Endothelial cell of umbilical vein (primary cell): ENCODE measurements around the gene GRK4. TPM values are rescaled to one million over a fixed set of nuclear protein-coding genes. Genes with fewer than 3 reads are reported as not detected.

Source experiments
- BruUV-seq: library from RNA; stranded (reverse); fragments of 400-500 nt; replicated peaks from 2 replicates; lab custom pipeline; 2021; lab: Mats Ljungman, UMichigan
- CTCF ChIA-PET: fragments of 300-600, 350-600 bp; sonication (Branson Sonifier 250); formaldehyde crosslinking; loops from one replicate; lab custom pipeline; 2021; ENCODE audit warnings: antibody characterized with exemption, inconsistent platforms; lab: Charles Lee
- POLR2A ChIA-PET: fragments of 300-600, 350-600 bp; sonication (Branson Sonifier 250); formaldehyde crosslinking; loops from one replicate; lab custom pipeline; 2021; ENCODE audit warnings: antibody characterized with exemption, inconsistent platforms; lab: Charles Lee
- DNase-seq: peaks from one replicate; pipeline ENCODE4 v3.0.0-alpha.2; 2011; ENCODE audit warnings: low read depth, low spot score
- FAIRE-seq: peaks from 2 replicates; lab custom pipeline; 2011; peaks lifted over from hg19 to GRCh38; lab: Jason Lieb, UNC
- H2AFZ ChIP-seq: 2 replicates; pipeline ENCODE4 v1.6.0; 2012; ENCODE audit warnings: low read depth, low read length, control low read depth, inconsistent platforms
- H3K27ac ChIP-seq: 2 replicates; pipeline ENCODE4 v1.5.1; 2011; ENCODE audit warnings: low read depth, mild to moderate bottlenecking, control low read depth, low read length, moderate library complexity; ENCODE audit not compliant: insufficient read depth
- H3K27me3 ChIP-seq, 2 experiments: 2 replicates each; pipeline versions ENCODE4 v1.6.0 to v1.6.1; 2011; ENCODE audit warnings: low read length in 2 of 2, mixed read lengths in 1 of 2; ENCODE audit not compliant: control insufficient read depth in 2 of 2, insufficient read depth in 2 of 2
- H3K36me3 ChIP-seq, 2 experiments: 2 replicates in 1 of 2; 3 replicates in 1 of 2; pipeline ENCODE4 v1.5.1; 2011; ENCODE audit warnings: low read length in 2 of 2, mild to moderate bottlenecking in 1 of 2, moderate library complexity in 1 of 2; ENCODE audit not compliant: control insufficient read depth in 2 of 2, insufficient read depth in 2 of 2; ENCODE audit errors: extremely low read depth in 1 of 2
- H3K4me1 ChIP-seq: 3 replicates; pipeline ENCODE4 v1.5.1; 2011; ENCODE audit warnings: mild to moderate bottlenecking, low read length; ENCODE audit not compliant: control insufficient read depth, insufficient read depth; ENCODE audit errors: extremely low read depth
- H3K4me2 ChIP-seq: 2 replicates; pipeline ENCODE4 v1.6.1; 2011; ENCODE audit warnings: low read length, control low read depth, mixed read lengths; ENCODE audit not compliant: insufficient read depth
- H3K4me3 ChIP-seq, 3 experiments: fragments of 200-600 bp in 1 of 3; sonication (generic), shearing (Covaris generic) in 1 of 3; replicated peaks in 1 of 3; 2 replicates each; pipeline ENCODE4 v1.5.1; 2011 to 2016; ENCODE audit warnings: control low read depth in 3 of 3, low read length in 3 of 3, mild to moderate bottlenecking in 2 of 3, inconsistent platforms in 1 of 3, low read depth in 1 of 3, moderate library complexity in 1 of 3; ENCODE audit not compliant: insufficient read depth in 1 of 3
- H3K79me2 ChIP-seq: 2 replicates; pipeline ENCODE4 v1.6.0; 2012; ENCODE audit warnings: low read length, inconsistent platforms; ENCODE audit not compliant: control insufficient read depth, insufficient read depth
- H3K9ac ChIP-seq: replicated peaks from 2 replicates; pipeline ENCODE3; 2011; ENCODE audit warnings: low read length, control low read depth; ENCODE audit not compliant: insufficient read depth; ENCODE audit errors: extremely low read depth
- H3K9me1 ChIP-seq: replicated peaks from 3 replicates; pipeline ENCODE4 v1.6.0; 2011; ENCODE audit warnings: mild to moderate bottlenecking, low read length; ENCODE audit not compliant: control insufficient read depth, insufficient read depth; ENCODE audit errors: extremely low read depth
- H3K9me3 ChIP-seq: replicated peaks from 2 replicates; pipeline ENCODE4 v1.5.1; 2012; ENCODE audit warnings: low read length, inconsistent platforms; ENCODE audit not compliant: control insufficient read depth, insufficient read depth
- H4K20me1 ChIP-seq: replicated peaks from 2 replicates; pipeline ENCODE3; 2011; ENCODE audit warnings: mild to moderate bottlenecking, low read length; ENCODE audit not compliant: control insufficient read depth, insufficient read depth; ENCODE audit errors: extremely low read depth
- EZH2 ChIP-seq: IDR thresholded peaks from 2 replicates; pipeline ENCODE4 v1.6.1; 2012; ENCODE audit warnings: borderline replicate concordance, low read depth, mild to moderate bottlenecking, moderate library complexity, low read length, inconsistent platforms; ENCODE audit not compliant: severe bottlenecking
- FOS ChIP-seq: IDR thresholded peaks from 2 replicates; pipeline ENCODE4 v1.6.1; 2011; ENCODE audit warnings: mild to moderate bottlenecking, low read length, moderate library complexity, borderline replicate concordance; ENCODE audit not compliant: insufficient read depth
- GATA2 ChIP-seq: IDR thresholded peaks from 2 replicates; pipeline ENCODE4 v1.7.0; 2011; ENCODE audit warnings: low read depth, mild to moderate bottlenecking, moderate library complexity, mixed read lengths, low read length; ENCODE audit not compliant: insufficient read length, insufficient read depth
- JUN ChIP-seq: IDR thresholded peaks from 2 replicates; pipeline ENCODE4 v1.6.1; 2011; ENCODE audit warnings: borderline replicate concordance, low read depth; ENCODE audit not compliant: insufficient read length, insufficient read depth
- MYC ChIP-seq: IDR thresholded peaks from one replicate; pipeline ENCODE4 v1.6.1; 2011; ENCODE audit warnings: mild to moderate bottlenecking, low read depth, low read length
- POLR2A ChIP-seq: IDR thresholded peaks from 2 replicates; pipeline ENCODE4 v1.6.1; 2012; ENCODE audit warnings: low read depth, mild to moderate bottlenecking, control low read depth, low read length
- POLR2AphosphoS5 ChIP-seq: IDR thresholded peaks from 2 replicates; pipeline ENCODE4 v1.6.1; 2012; ENCODE audit warnings: low read depth, mild to moderate bottlenecking, control low read depth, low read length, moderate library complexity; ENCODE audit not compliant: insufficient read depth
- dilution Hi-C: fragments of 300-500 bp; cut with MboI; formaldehyde crosslinking; loops from one replicate; pipeline ENCODE4 v1.15.0; 2019; ENCODE audit warnings: low sequenced_read_pairs; ENCODE audit not compliant: extremely low pct_ligation_motif_present
- intact Hi-C: fragments of 100-400 bp; cut with micrococcal nuclease; formaldehyde crosslinking; loops from one replicate; pipeline ENCODE4 v1.10.0; 2022
- polyA plus RNA-seq, 4 experiments: library from polyadenylated mRNA; depleted of rRNA in 3 of 4; stranded (reverse) in 3 of 4; unstranded in 1 of 4; fragments of >200 nt; gene quantifications; 2 replicates each; pipeline versions ENCODE4 v1.2.1 to v1.2.3, GENCODE V29; 2011 to 2012; ENCODE audit warnings: missing spikeins in 1 of 4
- total RNA-seq: library from RNA; stranded (reverse); gene quantifications from 2 replicates; pipeline ENCODE4 v1.2.3, GENCODE V29; 2021
- TF ChIP-seq, protein P1 (sequence below): IDR thresholded peaks from 2 replicates; pipeline ENCODE4 v1.6.1; 2011; ENCODE audit not compliant: insufficient read depth, insufficient read length
- TF ChIP-seq, protein P2 (sequence below), 2 donors: IDR thresholded peaks; 1 replicate in 1 of 2; 2 replicates in 1 of 2; pipeline ENCODE4 v1.5.1; 2011; ENCODE audit warnings: low read length in 2 of 2, mild to moderate bottlenecking in 2 of 2, moderate library complexity in 2 of 2, control low read depth in 1 of 2, inconsistent platforms in 1 of 2, low read depth in 1 of 2; ENCODE audit not compliant: insufficient read depth in 1 of 2; ENCODE audit errors: extremely low read depth in 1 of 2

GRK4 gene
- total and polyA plus RNA-seq, 2 donors (not counting 3 experiments of a cell fraction or from before 2014, with no cell fraction given) = 3.1 to 6.3 TPM

DNA sequence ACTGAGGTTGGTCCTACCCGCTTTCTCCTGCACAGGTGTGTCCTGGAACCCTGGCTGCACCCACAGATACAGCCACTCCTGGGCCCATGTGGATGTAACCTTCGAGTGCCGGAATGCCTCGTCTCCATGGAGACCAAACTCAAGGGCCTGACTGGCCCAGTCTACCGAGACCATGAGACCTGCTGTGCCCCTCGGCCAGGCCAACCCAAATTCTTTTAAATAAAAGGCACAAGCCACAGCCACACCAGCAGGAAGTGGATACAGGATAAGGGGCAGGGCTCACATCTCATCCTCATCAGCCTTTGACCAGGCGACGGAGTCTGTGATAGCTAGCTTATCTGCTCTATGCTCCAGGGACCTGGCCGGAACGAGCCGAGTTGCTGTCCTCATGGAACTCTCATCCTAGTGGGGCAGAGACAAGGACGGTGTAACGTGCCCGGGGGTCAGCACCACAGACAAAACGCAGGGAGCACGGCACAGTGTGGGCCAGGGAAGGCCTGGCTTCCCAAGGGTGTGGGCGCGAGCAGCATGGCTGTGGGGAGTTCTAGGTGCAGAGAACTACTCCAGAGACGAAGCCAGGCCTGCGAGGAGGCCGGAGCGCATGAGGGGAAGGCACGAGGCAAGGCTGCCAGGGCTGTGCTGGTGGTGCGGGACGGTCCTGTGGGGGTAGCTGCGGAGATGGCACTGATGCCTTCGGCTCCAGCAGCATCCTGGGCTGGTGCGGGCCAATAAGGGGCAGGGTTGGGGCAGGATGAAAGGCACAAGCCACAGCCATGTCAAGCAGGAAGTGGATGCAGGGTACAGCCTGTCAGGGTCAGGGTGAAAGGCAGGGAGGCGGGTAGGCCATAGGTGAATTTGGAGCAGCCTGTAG, 22.9 kb upstream of the GRK4 start:
- Histone ChIP-seq H3K4me3 (no peak overlapping the region), H4K20me1 (no peaks in the 10 kb centered on the region), H3K27ac (no peak overlapping the region), H3K9me1 (no peaks in the 10 kb centered on the region), H3K79me2 (no peaks in the 10 kb centered on the region), H2AFZ (no peak overlapping the region), H3K4me2 (no peak overlapping the region), H3K27me3 (no peaks in the 10 kb centered on the region), H3K9ac (no peak overlapping the region), H3K9me3 (no peaks in the 10 kb centered on the region), H3K36me3 (peaks cover 16 to 61% of the 10 kb centered on the region in 2 experiments), H3K4me1 (peaks cover 5% of the 10 kb centered on the region)
- dilution Hi-C loops (no loop called here), intact Hi-C loops (no loop called here)
- TF ChIP-seq, protein P1, sequence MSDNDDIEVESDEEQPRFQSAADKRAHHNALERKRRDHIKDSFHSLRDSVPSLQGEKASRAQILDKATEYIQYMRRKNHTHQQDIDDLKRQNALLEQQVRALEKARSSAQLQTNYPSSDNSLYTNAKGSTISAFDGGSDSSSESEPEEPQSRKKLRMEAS = no peak
- TF ChIP-seq EZH2 (no peak), POLR2A (no peak), JUN (no peak), MYC (no peak), FOS (no peak), GATA2 (no peak), POLR2AphosphoS5 (no peak)
- TF ChIP-seq, protein P2, sequence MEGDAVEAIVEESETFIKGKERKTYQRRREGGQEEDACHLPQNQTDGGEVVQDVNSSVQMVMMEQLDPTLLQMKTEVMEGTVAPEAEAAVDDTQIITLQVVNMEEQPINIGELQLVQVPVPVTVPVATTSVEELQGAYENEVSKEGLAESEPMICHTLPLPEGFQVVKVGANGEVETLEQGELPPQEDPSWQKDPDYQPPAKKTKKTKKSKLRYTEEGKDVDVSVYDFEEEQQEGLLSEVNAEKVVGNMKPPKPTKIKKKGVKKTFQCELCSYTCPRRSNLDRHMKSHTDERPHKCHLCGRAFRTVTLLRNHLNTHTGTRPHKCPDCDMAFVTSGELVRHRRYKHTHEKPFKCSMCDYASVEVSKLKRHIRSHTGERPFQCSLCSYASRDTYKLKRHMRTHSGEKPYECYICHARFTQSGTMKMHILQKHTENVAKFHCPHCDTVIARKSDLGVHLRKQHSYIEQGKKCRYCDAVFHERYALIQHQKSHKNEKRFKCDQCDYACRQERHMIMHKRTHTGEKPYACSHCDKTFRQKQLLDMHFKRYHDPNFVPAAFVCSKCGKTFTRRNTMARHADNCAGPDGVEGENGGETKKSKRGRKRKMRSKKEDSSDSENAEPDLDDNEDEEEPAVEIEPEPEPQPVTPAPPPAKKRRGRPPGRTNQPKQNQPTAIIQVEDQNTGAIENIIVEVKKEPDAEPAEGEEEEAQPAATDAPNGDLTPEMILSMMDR (IDR thresholded peaks at IDR 0.05; ENCODE audit: extremely low read depth in 1 of 2, insufficient read depth in 1 of 2, low read depth in 1 of 2, low read length in 2 of 2) = no peak
- BruUV-seq = no TSS peak
- no peak for FAIRE-seq
- DNase-seq = no peak
- ChIA-PET CTCF (no interaction called here), POLR2A (no interaction called here)
